Inferior parietal cortex (tissue), 1 donor: ENCODE results near the gene AFAP1L1.

Experiments used
- DNase-seq: peaks from one replicate; pipeline ENCODE4 v3.0.0-alpha.2; 2016; ENCODE audit errors: extremely low spot score

AFAP1L1 gene

DNA sequence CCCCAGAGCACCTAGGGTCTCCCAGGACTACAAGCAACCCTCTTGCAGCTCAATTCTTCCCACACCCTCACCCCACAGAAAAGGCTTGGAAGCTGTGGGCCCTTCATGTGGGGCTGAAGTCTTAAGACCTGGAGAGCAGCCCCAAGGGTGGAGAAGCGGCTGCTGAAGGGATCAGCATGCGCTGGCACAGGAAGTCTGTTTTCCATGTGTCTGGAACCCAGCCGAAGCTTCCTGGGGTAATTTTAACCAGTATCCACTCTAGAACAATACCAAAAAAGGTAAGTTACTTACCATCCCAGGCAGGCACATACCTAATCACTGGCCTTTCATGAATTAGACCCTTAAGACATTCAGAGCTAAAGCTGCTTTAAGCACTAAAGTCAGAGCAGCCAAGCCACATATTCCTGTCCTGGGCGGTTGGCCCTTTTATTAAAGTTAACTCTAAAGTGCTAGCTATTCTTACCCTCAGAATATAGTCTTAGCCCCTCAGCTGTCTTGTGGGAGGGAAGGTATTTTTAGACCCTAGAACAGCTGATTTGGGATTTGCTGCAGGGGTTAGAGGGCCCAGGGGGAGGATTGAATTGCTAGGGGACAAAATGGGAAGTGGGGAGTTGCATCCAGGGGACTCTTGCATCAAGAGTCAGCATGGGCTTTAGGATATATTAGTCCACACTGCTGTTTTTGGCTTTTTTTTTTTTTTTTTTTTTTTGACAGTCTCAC, 100.6 kb downstream of the AFAP1L1 start:
- DNase-seq, result no peak

DNA sequence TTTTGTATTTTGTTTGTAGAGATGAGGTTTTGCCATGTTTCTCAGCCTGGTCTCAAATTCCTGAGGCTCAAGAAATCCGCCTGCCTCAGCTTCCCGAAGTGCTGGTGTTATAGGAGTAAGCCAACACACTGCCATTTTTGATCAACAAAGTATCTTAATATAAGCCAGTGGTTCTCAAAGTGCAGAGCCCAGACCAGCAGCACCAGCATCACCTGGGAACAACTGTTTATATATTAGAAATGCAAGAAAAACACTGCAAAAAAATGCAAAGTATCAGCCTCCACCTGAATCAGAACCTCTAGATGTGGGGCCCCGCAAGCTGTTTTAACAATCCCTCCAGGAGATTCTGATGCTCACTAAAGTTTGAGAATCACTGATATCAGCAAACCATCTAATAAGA, 101.3 kb downstream of the AFAP1L1 start:
- DNase-seq, result no peak

DNA sequence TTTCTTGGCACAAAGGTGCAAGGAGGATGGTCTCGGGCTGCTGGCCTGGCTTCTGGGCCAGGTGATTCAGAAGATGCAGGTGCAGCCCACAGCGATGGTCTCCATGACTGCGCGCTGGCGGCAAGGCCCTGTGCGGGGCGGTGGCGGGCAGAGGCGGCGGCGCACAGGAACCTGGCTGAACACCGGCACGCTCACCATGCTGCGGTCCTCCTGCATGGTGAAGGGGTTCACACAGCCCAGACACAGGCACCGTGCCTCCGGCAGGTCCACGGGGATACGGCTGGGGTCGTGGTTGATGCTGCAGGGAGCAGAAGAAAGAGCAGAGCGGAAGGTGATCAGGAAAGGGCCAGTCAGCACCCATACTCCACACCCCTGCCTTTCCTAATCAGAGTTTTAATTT, 102.6 kb downstream of the AFAP1L1 start:
- no peak for DNase-seq

DNA sequence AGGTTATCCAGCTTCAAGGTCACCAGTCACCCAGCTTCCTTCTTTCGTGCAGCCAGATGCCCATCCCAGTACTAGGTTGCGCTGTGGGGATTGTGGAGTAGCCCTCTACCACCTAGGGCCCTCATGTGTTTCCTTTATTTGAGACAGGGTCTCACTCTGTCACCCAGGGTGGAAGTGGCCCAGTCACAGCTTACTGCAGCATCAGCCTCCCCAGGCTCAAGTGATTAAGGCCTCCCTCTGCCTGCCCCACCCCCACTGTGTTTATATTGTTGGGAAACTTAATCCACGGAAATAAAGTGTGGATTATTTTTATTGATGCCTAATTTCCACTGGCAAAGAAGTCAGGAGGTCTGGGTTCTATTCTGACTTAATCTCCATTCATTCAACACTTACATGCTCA, 103.1 kb downstream of the AFAP1L1 start:
- no peak for DNase-seq

DNA sequence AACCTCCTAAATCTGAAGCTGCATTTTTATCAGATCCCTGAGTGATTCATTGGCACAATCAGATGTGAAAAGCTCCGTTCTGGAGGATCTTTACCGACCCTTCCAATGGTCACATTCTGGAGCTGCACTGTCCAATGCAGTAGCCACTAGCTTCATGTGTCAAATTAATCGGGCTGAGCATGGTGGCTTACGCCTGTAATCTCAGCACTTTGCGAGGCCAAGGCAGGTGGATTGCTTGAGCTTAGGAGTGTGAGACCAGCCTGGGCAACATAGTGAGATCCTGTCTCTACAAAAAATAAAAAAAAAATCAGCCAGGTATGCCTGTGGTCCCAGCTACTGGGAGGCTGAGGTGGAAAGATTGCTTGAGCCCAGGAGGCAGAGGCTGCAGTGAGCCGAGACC, 103.8 kb downstream of the AFAP1L1 start:
- DNase-seq, result no peak

DNA sequence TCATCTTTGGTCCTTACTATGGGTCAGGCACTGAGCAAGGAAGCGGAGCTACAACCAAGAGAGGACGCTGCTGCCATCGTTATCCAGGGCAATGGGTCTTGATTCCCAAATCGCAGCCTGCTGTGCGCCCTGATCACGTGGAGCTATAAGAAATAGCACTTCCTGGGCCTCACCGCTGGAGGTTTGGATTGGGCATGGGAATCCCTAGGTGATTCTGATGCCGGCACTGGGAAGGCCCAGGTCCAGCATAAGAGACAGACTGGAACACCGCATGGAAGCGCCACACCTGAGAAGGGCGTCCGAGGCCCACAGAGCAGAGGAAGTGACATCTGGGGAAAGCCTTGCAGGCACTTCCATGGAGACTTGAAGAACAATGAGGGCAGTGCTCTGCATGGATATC, 104.4 kb downstream of the AFAP1L1 start:
- DNase-seq, result no peak

DNA sequence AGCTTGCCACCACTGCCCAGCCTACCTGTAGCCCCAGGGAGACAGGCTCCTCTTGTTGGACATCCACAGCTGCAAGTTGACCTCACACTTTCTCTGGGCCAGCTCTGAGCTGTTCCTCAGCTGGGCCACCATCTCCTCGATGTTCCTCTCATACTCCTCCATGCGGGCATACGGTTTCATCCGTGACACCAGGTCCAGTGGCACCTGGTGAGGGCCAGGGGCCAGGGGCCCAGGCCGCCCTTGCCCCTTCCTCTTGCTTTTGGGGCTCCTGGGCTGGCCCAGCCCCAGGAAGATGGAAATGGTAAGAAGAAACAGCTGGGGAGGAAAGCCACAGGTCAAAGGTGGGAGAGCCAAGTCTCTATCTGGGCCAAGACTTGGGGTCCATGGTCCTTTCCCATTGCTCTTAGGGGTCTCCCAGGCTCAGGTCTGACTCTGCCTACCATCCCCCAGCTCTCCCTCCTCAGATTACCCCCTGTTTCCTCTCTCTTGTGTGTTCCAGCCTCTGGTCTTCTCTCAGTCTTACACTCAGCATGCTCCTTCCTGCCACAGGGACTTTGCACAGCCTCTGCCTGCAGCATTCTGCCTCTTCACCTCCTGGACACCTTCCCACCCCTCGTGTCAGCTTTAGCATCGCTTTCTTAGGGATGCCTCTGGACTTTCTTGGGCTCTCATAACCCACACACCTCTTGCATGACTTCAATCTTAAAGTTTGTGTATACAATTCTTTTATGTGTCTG, 105.2 kb downstream of the AFAP1L1 start:
- no peak for DNase-seq

DNA sequence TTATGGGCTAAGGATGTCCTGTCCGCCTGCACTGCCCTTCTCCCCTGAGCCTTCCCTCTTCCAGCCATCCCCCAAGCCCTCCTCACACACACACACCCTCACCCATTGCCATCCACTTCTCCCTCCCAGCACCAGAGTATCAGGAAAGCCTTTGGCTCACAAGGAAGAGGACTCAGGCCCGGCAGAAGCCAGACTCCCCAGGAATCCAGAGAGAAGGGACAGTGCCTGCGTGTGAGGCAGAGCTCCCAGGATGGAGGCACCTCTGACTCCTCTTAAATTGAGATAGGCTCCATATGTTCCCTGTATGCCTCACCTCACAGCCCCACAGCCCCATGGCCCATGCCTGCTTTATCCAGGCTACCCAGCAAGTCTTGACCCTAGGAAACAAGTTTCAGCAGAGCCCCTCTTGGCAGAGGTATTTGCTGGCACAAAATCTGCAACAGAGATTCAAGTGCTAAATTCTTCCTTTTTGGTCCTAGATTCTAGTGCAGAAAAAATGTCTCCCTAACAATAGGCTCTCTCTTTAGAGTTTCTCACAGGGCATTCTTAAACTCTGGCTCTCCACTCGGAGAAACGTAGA, 106.7 kb downstream of the AFAP1L1 start:
- no peak for DNase-seq

DNA sequence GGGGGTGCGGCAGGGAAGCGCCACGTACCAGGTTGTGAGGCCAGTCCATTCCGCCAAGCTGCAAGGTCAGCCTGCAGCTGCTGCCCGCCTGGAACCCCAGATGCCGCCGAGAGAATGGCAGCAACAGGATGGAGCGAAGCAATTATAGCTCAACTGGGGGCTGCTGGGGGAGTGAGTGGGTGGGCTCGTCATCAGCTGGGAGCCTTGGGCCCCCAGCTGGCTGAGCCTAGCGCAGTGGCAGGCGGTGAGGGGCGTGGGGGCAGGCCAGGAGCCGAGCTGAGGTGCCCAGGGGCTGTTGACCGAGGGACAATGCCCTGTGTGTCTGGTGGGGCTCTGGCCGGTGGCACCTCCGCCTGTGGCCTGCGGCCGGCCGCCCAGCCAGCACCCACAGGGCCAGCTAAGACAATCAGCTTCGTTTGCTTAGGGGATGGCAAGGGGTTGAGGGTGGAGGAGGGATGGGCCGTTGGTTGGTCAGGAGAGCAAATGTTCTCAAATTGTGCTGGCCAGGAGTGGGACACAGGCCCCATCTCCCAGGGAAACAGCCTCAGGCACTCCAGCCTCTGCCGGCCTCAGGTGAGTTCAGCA, 107.6 kb downstream of the AFAP1L1 start, which contains the start of gene IL17B:
TSS of gene IL17B (minus strand) at position 116 of the 585 bp plus-strand sequence. CDS start at position 49, 67 bp downstream.
- DNase-seq, result no peak

DNA sequence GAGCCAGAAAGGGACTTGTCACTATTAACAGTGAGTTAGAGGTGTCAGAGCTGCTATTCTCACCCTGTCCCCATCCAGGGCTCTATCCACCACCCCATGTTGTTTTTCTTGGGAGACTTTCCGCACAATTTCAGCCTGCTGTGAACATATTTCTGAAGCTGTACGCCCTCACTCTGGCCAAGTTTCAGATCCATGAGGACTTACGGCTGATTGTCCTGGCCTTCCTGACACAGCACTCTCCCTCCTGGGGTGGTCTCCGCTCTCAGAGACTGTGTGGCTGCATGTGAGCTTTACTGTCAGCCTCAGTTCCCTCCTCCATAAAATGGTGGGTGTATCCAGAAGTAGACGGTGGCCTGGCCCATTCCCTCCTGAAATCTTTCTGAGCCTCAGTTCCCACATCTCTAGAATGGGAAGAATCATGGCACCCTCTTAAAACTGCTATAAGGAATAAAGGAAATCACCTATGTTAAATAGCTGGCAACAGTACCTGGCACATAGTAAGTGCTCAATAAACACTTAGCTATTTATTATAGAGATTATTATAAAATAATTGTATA, 108.2 kb downstream of the AFAP1L1 start:
- DNase-seq, result no peak

DNA sequence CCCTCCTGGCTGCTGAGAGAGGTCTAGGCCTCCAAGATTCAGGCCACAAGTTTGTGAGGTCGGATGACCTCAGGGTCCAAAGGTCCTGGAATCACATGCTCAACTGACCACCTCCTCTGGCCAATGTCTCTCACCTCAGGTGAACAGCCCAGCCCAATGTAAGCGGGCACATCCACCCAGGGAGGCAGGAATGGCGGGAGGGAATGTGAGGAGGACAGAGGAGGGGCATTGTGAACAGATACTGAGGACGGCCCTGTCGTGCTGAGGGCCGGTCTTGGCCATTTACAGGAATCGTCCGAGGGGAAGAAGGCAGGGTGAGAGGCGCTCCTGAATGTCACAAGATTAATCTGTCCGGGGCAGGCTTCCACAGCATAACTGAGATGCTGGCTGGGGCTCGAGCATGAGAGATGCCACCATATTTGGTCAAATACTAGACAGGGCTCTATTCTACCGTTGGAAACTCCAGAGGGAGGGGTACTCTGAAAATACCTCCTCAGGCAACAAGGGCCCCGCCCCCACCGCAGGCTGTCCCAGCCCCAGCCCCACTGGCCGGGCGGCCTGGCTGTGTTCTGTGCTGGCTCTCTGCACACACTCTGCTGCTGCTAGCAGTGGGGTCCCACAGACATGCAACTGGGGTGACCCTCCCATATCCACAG, 108.9 kb downstream of the AFAP1L1 start:
- DNase-seq, result no peak

DNA sequence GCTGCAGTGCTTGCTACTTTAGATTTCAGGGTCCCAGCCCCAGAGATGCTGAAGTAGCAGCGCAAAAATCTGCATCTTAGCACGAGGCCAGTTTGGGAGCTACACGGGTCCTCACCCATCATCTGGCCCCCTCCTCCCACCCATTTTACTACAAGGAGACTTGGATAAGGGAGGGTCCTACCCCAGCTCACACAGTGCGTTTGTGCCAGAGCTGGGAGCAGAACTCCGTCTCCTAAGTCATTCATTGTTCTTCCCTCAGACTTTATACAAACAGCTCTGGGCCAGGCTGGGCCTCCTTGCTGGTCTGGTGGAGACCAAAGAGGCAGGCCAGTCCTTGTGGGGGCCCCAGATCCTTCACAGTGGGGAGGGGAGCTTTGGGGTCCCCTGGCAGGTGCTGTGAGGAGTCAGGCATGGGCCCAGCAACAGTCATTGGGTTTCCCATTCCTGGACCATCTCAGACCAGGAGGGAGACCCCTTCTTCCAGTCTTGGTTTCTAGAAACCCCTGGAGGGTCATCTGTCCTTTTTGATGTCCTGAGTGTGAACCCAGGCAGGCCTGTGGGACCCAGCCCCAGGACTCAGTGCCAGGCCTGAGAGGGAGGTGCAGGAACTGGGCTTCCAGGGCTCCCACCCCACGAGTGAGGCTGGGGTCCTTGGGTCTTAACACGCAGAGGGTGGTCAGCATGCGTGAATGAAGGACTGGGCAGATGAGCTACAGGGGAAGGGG, 109.8 kb downstream of the AFAP1L1 start:
- no peak for DNase-seq

DNA sequence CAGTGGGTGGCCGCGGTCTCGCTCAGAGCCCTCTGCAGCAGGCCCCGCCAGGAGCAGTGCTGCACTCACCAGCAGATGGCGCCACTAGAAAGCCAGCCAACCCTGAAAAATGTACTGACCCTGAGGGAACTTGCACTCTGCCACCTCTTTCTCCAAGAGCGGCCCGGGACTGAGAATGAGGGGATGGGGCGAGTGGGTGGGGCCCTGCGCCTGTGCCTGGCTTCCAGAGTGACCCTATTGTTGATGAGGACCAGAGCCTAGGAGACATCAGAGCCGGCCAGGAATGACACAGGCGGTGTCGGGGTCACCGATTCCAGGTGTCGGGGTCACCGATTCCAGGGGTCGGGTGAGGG, 110.3 kb downstream of the AFAP1L1 start:
- DNase-seq, result peak; percentile 50

DNA sequence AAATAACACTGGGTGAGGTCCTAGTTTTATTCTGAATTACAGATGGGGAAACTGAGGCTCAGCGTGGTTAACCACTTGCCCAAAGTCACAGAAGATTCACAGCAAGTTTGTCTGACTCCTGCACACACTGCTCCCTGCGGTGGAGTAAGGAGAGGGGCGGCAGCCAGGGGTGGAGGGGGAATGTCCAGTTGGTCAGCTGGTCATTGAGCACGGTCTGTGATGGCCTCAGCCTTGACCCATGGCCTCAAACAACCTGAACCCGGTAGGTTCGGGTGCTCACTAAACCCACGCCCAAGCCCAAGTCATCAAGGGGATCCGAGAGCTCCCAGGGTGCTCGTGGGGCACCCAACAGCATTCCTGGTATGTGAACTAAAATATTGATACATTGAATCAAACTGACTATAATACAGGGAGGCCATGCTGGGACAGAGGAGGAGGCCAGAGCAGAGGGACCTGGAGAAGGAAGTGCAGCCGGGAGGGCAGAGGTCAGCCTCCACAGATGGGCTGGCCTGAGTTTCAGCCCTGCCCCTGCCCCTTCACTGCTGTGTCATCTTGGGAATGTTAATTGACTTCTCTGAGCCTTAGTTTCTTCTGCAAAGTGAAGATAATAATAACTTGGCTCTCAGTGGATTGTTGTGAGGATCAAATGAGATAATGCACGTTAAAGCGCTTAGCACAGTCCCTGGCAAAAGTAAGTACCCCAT, 111.0 kb downstream of the AFAP1L1 start:
- DNase-seq, result no peak

DNA sequence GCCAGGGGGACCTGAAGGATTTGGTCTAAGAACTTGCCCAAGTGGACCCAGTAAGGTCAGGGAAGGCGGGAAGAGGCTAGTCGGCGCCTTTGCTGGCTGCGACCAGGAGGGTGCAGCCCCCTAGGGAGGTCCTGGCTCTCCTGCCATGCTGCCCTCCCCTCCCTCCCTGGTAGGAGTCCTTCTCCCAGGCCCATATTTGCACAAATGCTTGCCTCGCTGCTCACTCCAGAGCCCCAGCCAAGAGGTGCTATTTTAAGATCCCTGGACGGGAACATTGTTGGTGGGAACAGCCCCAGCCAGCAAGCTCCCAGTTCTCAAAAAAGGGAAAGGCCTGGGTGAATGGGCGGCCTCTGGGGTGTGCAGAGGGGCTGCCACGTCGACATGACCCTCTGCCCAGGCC, 111.7 kb downstream of the AFAP1L1 start:
- DNase-seq, result no peak

DNA sequence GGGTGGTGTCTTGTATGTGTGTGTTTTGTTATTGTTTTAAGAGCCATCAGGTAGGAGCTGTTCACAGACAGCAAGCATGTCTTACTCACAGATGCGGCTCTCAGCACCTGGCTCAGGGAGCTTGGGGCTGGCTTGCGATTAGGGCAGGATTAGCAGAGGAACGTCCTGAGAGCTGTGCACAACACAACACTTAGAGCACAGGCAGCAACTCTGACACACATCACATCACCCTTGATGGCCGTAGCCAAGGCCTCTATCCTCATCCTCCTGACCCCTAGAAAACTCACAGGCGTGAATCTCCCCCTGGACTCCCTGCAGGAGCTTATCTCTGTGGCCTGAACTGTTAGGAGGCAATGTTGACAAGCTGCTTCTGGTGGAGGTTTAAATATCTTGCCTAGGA, 114.5 kb downstream of the AFAP1L1 start:
- DNase-seq, result no peak

DNA sequence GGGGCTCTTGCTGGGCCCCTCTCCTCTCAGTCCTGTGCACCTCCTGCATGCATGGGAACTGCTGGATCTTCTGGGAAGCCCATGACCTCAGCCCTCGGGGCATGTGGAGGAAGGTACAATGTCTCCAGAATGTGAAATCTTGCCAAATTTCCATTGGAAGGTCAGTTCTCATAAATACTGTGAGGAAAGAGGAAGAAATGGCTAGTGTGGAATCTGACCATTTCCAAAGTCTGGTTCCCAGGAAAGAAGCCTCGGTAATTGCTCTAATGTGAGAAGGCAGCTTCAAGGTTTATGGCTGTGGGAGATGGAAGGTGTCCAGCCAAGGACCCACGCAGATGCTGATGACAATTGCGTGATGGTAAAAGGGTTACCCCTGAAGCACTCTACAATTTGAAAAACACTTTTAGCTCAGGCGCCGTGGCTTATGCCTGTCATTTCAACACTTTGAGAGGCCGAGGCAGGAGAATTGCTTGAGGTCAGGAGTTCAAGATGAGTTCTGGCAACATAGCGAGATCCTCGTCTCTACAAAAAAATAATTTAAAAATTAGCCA, 115.5 kb downstream of the AFAP1L1 start:
- DNase-seq, result no peak

DNA sequence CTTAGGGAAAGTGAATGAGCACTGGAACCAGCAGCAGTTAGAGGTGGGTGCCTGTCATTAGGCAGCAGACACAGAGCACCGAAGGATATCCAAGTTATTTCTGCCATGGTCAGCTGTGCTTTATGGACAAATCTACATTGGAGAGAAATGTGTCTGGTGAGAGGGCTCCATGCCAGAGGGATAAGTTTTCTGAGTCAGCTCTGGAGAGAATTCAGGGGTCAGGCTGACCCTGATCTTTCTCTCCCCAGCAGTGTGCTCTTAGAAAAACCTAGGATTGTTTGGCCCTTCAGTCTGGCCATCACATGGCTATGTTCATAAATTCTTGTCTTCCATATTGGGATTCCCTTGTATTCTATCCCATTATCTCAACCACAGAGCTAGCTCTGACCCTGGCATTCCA, 116.3 kb downstream of the AFAP1L1 start:
- DNase-seq, result no peak

DNA sequence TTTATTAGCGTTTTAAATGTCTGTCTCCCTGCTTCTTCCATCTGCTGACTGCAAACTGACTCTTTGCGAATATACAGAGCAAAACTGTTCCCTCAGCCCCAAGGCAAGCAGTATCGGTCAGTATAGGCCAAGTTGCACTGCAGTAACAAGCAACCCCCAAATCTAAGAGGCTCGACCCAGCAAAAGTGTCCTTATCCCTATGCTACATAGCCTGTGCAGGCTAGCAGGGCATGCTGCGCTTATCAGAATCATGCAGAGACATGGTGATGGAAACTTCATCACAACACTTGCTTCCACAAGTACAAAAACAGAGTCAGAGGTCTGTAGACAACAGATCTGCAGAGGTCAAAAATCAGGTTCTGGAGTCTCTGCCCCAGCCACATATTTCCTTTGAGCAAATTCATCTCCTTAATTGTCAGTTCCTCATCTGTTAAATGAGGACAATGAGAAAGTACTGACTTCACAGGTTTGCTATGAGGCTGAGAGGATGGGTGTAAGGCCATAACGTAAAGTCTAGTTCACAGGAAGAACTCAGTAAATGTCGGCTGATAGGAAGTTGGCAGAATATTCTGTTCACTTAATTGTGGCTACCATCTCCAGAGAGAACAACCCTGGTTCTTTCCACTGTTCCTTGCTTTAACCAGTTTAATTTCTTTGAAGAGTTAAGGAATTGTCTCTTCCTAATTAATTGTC, 117.0 kb downstream of the AFAP1L1 start:
- DNase-seq, result no peak
